T1000 (cell line): Measurements from ENCODE around the gene EIPR1.
"Not testable (repeated sequence)": the region's sequence is repeated elsewhere in the genome, so short reads cannot be mapped to it uniquely, and the experiment has no call there.

ENCODE experiments used
- DNase-seq: peaks from one replicate; lab custom pipeline; 2025; ENCODE audit warnings: mixed read lengths; lab: John Stamatoyannopoulos, UW

Gene EIPR1

GRCh38 chr2:3357926-3358325 is 19.7 kb downstream of the EIPR1 start:
- DNase-seq = no peak

GRCh38 chr2:3357446-3357845 is 20.2 kb downstream of the EIPR1 start:
- not testable (repeated sequence) for DNase-seq

- no peak for DNase-seq
Measured at GRCh38 chr2:3356799-3357198, 20.8 kb downstream of the EIPR1 start.

GRCh38 chr2:3355951-3356569 is 21.6 kb downstream of the EIPR1 start:
- DNase-seq = no peak

- DNase-seq = no peak
Measured at GRCh38 chr2:3354986-3355385, 22.6 kb downstream of the EIPR1 start.

GRCh38 chr2:3349211-3349693 is 28.4 kb downstream of the EIPR1 start:
- DNase-seq = no peak

GRCh38 chr2:3348767-3349166 is 28.9 kb downstream of the EIPR1 start:
- DNase-seq = no peak

GRCh38 chr2:3345621-3346020 is 32.0 kb downstream of the EIPR1 start:
- no peak for DNase-seq

GRCh38 chr2:3344897-3345296 is 32.7 kb downstream of the EIPR1 start:
- no peak for DNase-seq

- no peak for DNase-seq
Measured at GRCh38 chr2:3343012-3343411, 34.6 kb downstream of the EIPR1 start.

GRCh38 chr2:3342324-3342723 is 35.3 kb downstream of the EIPR1 start:
- no peak for DNase-seq

GRCh38 chr2:3341336-3341735 is 36.3 kb downstream of the EIPR1 start:
- no peak for DNase-seq

GRCh38 chr2:3340144-3340543 is 37.5 kb downstream of the EIPR1 start:
- no peak for DNase-seq

- no peak for DNase-seq
Measured at GRCh38 chr2:3338340-3338739, 39.3 kb downstream of the EIPR1 start.

- DNase-seq = no peak
Measured at GRCh38 chr2:3336844-3337243, 40.8 kb downstream of the EIPR1 start.

GRCh38 chr2:3334392-3335345 is 42.9 kb downstream of the EIPR1 start:
- DNase-seq = no peak

- no peak for DNase-seq
Measured at GRCh38 chr2:3332133-3332532, 45.5 kb downstream of the EIPR1 start.

GRCh38 chr2:3329491-3329890 is 48.1 kb downstream of the EIPR1 start:
- DNase-seq = no peak

GRCh38 chr2:3326871-3327270 is 50.7 kb downstream of the EIPR1 start:
- no peak for DNase-seq

GRCh38 chr2:3326182-3326537 is 51.5 kb downstream of the EIPR1 start:
- no peak for DNase-seq

GRCh38 chr2:3325458-3326181 is 52.0 kb downstream of the EIPR1 start:
- DNase-seq = no peak

- DNase-seq = no peak
Measured at GRCh38 chr2:3324404-3325281, 53.0 kb downstream of the EIPR1 start.
